Measurements from ENCODE around the gene EFCAB8.
"Not testable (repeated sequence)": the region's sequence is repeated elsewhere in the genome, so short reads cannot be mapped to it uniquely, and the experiment has no call there.

The EFCAB8 gene

DNA sequence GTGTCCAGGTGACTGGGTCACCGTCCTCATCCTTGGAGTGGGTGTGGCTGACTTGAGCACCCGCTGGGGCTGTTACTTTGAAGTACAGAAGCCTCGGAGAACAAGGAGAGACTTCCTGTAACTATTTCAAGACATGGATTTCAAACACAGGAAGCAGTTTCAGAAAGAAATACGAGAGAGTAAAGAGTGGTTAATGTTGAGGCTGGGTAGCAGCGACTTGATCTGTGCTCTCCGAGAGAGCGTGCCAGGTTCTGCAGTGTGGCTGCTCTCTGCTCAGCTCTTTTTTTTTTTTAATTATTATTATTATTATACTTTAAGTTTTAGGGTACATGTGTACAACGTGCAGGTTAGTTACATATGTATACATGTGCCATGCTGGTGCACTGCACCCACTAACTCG, 17.5 kb upstream of the EFCAB8 start:
- no peak for DNase-seq (ENCODE audit: low spot score)

GRCh38 chr20:32841632-32842031, 17.1 kb upstream of the EFCAB8 start:
- DNase-seq (ENCODE audit: low spot score), result no peak

- DNase-seq (ENCODE audit: low spot score), result no peak
Observed at GRCh38 chr20:32842688-32843524, 15.8 kb upstream of the EFCAB8 start.

DNA sequence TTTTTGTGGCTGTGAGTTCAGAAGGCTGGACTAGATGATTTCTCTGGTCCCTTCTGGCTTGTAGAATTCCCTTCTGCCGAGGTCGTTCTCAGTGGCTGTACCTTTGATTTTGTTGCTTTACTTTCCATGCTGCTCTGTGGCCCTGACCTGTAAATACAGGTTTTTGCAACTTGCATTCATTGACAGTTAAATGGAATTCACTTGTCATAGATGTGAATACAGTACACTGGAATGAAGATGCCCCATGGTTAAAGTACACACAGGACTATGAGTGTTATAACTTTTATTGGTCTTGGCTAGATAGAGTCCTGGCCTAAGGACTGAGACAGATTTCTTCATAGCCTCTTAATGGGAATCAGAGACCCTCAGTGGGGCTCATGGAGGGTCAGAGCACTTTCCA, 12.9 kb upstream of the EFCAB8 start:
- DNase-seq (ENCODE audit: low spot score), result no peak

- DNase-seq (ENCODE audit: low spot score), result no peak
Observed at GRCh38 chr20:32846852-32847251, 11.9 kb upstream of the EFCAB8 start.

GRCh38 chr20:32847964-32848363, 10.8 kb upstream of the EFCAB8 start:
- DNase-seq (ENCODE audit: low spot score), result no peak

DNA sequence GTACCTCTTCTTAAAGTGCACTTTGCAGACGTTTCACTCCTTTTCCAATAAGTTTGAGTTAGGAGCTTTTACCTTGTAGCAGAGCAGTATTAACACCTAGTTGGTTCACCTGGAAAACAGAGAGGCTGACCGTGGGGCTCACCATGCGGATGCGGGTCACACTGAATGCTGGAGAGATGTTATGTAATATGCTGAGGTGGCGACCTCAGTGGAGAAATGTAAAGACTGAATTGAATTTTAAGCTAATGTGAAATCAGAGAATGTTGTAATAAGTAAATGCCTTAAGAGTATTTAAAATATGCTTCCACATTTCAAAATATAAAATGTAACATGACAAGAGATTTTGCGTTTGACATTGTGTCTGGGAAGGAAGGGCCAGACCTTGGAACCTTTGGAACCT, 9.9 kb upstream of the EFCAB8 start:
- no peak for DNase-seq (ENCODE audit: low spot score)

GRCh38 chr20:32849577-32849976, 9.1 kb upstream of the EFCAB8 start:
- DNase-seq (ENCODE audit: low spot score), result no peak

GRCh38 chr20:32855387-32855786, 3.3 kb upstream of the EFCAB8 start:
- no peak for DNase-seq (ENCODE audit: low spot score)

DNA sequence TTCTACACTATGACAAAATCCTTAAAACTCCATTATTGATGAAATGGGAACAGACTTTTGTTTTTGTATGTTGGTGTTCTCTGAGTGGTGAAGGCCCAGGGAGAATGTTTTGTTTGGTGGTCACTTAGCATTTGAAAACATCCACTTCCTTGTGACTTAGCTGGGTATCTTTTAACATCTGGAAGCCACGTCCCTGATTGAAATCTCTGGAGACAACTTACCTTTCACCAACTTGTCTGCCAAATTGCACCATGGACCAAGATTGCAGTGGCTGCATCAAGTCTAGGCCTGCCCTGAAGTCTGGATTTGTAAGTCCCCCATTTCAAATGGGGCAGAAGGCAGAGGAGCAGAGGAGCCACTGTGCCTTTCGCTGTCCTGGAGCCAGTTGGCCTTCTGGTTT, 534 bp upstream of the EFCAB8 start:
- DNase-seq (ENCODE audit: low spot score), result no peak

GRCh38 chr20:32861446-32861845, 2.7 kb downstream of the EFCAB8 start:
- DNase-seq (ENCODE audit: low spot score), result no peak

DNA sequence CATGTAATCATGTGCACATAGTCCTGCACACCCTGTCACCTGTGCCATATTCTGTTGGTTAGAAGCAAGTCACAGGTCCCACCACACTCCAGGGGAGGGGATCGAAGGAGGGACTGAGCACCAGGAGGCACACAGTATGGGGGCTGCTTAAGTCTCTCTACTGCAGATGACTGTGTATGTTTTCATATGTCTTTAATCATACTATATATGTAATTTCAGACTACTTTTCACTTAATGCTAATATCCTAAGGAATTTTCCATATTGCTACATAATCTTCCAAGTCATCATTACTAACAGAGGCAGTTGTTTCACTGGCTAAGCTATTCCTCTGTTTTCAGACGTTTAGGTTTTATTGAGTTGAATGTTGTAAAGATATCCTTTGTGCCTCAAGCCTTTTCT, 10.8 kb downstream of the EFCAB8 start:
- DNase-seq (ENCODE audit: low spot score), result no peak

- not testable (repeated sequence) for DNase-seq (ENCODE audit: low spot score)
Observed at GRCh38 chr20:32870526-32870925, 11.8 kb downstream of the EFCAB8 start.

GRCh38 chr20:32870985-32871384, 12.3 kb downstream of the EFCAB8 start:
- no peak for DNase-seq (ENCODE audit: low spot score)

DNA sequence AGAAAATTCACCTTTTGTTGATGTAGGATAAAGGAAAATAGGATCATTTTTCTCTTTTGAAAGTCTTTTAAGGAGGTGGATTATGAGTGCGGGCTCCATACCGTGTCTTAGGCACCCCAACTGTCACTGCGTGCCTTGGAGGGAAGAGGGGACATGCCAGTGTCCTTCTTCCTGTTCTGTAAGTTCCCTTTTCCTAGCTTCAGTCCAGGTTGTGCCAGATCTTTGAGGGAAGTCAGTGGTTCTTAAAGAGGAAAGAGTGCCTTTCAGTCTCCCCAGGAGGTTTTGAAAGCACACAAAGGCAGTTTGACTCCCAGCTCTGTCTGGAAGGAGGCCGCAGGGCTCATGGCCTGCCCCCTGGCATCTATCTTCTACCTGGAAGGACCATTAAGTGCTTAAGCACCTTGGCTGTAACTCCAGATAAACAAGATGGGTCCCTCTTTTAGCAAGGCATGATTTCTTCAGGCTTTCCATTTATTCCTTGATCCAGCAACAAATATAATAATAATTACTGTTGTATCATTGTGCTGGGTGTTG, 13.0 kb downstream of the EFCAB8 start:
- no peak for DNase-seq (ENCODE audit: low spot score)

GRCh38 chr20:32872266-32872665, 13.5 kb downstream of the EFCAB8 start:
- DNase-seq (ENCODE audit: low spot score), result no peak

DNA sequence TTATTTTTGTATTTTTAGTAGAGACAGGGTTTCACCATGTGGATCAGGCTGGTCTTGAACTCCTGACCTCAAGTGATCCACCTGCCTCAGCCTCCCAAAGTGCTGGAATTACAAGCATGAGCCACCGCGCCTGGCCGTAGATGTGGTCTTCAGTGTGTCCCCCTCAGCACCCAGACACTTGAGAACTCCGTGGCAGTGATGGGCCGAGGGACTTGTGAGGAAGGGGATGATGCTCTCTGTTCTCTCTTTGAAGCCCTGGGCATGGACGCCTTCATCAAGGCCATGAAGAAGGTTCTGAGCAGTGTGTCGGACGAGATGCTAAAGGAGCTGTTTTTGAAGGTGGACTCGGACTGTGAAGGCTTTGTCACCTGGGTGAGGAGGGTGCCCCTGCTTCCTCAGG, 16.9 kb downstream of the EFCAB8 start:
- DNase-seq (ENCODE audit: low spot score), result no peak

DNA sequence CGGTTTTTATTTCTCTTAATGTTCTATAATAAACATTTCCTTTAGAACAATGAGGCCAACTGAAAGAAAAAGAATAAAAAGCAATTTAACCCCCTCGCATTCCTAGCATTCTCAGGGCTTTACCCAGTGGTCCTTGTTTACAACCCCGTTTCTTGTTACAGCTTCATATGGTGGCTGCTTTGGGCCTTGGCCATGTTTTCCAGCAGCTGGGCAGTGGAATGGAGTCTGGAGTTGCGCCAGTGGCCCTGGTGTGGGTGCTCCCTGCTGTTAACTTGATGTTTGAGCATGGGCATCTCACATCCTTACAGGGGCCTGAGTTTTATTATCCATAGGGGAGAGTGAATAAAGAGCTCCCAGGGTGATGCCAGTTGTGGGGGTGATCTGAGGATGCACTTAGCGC, 18.8 kb downstream of the EFCAB8 start:
- DNase-seq (ENCODE audit: low spot score), result no peak

DNA sequence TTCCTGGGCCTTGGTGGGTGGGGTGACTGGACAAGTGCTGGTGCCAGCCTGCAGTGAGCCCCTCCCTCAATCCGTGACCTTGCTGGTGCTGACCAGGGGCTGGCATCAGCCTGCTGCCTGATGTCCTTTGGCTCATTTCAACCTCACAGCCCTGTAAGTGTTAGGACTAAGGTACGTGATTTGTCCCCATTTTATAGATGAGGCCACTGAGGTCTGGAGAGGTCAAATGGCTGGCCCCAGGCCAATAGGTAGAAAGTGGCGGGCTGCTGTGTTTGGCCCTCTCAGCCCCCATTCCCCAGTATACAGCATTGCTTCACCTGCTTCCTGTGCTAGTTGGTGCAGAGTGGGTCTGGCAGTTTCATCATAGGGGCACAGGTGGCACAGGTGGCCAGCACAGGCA, 20.1 kb downstream of the EFCAB8 start:
- no peak for DNase-seq (ENCODE audit: low spot score)

GRCh38 chr20:32879538-32879937, 20.8 kb downstream of the EFCAB8 start:
- DNase-seq (ENCODE audit: low spot score), result no peak

DNA sequence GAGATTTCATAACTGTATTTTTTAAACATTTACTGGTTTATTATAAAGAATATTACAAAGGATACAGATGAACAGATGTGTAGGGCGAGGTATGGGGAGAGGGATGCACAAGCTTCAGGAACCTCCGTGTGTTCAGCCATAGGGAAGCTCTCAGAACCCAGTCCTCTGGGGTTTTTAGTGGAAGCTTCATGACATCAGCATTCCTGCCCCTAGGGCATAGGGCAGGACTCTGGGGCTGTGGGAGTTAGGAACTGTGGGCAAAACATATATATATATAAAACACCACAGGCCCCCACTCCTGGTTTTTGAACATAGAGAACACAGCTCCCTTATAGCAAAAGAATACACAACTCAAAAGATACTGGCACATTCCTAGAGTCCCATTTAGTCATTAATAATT, 21.9 kb downstream of the EFCAB8 start:
- no peak for DNase-seq (ENCODE audit: low spot score)

GRCh38 chr20:32883081-32883480, 24.4 kb downstream of the EFCAB8 start:
- no peak for DNase-seq (ENCODE audit: low spot score)

DNA sequence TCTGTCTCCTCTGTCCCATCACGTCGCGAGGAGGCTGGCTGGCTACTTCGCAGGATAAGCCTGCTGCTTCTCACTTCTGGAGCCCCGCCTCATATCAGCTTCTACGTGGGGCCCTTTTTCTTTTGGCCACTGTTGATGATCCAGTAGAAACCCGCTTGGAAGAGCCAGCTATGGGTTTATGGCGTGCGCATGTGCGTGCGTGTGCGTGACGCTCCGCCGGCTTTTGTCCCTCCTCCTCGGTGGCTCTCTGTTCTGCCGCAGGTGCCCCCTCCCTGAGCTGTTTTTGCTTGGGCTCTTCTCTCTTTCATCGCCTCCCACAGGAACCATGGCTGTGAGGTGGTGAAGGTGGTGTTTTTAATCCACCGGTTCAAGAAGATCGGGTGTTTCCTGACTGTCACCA, 26.5 kb downstream of the EFCAB8 start:
- no peak for DNase-seq (ENCODE audit: low spot score)

DNA sequence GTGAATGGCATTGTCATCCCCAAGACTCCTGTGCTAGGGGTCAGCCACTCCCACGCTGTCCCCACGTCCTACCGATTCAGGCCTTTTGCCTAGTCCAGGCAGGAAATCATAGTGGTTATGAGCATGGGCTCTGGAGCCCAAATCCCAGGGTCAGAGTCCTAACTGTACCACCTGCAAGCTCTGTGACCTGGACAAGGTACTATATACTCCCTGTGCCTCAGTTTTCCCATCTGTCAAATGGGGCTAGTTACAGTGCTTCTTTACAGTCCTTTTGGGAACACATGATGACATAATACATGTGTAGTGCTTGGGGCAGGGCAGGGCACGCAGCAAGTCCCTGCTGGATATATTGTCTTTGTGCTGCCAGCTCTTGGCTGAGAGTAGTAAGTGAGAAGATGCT, 27.2 kb downstream of the EFCAB8 start:
- DNase-seq (ENCODE audit: low spot score), result no peak
